Colonic mucosa (tissue), 4 donors: ENCODE measurements around the gene ADRA2C. TPM values are rescaled to one million over a fixed set of nuclear protein-coding genes. Genes with fewer than 3 reads are reported as not detected.

Source experiments
- DNase-seq: peaks from one replicate; pipeline ENCODE4 v3.0.0-alpha.2; 2020
- H3K27ac ChIP-seq: fragments of 200-600 bp; one replicate; pipeline ENCODE4 v1.8.0; 2021
- H3K27me3 ChIP-seq: fragments of 200-600 bp; one replicate; pipeline ENCODE4 v1.8.0; 2021
- H3K36me3 ChIP-seq: fragments of 200-600 bp; one replicate; pipeline ENCODE4 v1.8.0; 2021
- H3K4me1 ChIP-seq: fragments of 200-600 bp; one replicate; pipeline ENCODE4 v1.8.0; 2021; ENCODE audit warnings: mild to moderate bottlenecking
- H3K4me3 ChIP-seq: fragments of 200-600 bp; one replicate; pipeline ENCODE4 v1.8.0; 2021
- H3K9ac ChIP-seq, 2 donors: one replicate each; pipeline ENCODE4 v1.7.0; 2013; ENCODE audit warnings: control low read depth in 2 of 2, low read depth in 2 of 2, low read length in 2 of 2
- H3K9me3 ChIP-seq: fragments of 200-600 bp; one replicate; pipeline ENCODE4 v1.8.0; 2021
- CTCF ChIP-seq: fragments of 200-600 bp; IDR thresholded peaks from one replicate; pipeline ENCODE4 v1.8.0; 2022; ENCODE audit warnings: antibody characterized with exemption, mild to moderate bottlenecking
- intact Hi-C: fragments of 100-400 bp; cut with DNase I; formaldehyde crosslinking; loops from one replicate; pipeline ENCODE4 v1.14.1; 2022
- total RNA-seq, 2 donors: library from RNA; stranded (reverse); fragmentation: NEBNext Ultra II Directional in 1 of 2; extraction: Animal tissue kit (Norgen Biotek cat#: 25700) in 1 of 2; gene quantifications; one replicate each; pipeline ENCODE4 v1.2.1, GENCODE V29; 2021
- donor health status: healthy.
- donor health status: DM: no; HTN: no; CAD: no.
- donor health status: DM: no; HTN: no; CAD: no.

ADRA2C gene
- total RNA-seq, 2 donors from 2014 or later = 0.61 to 0.69 TPM

GRCh38 chr4:3774253-3774883 is 8.2 kb downstream of the ADRA2C start:
- no peak for DNase-seq
- no peaks in the 10 kb centered on the region for H3K36me3 ChIP-seq
- intact Hi-C loops = no loop called here
- H3K9me3 ChIP-seq = no peaks in the 10 kb centered on the region
- H3K9ac ChIP-seq = no peak overlapping the region
- TF ChIP-seq CTCF = no peak
- no peak overlapping the region for H3K4me3 ChIP-seq
- H3K27me3 ChIP-seq = no peaks in the 10 kb centered on the region
- H3K4me1 ChIP-seq = no peaks in the 10 kb centered on the region
- H3K27ac ChIP-seq = no peak overlapping the region

DNA sequence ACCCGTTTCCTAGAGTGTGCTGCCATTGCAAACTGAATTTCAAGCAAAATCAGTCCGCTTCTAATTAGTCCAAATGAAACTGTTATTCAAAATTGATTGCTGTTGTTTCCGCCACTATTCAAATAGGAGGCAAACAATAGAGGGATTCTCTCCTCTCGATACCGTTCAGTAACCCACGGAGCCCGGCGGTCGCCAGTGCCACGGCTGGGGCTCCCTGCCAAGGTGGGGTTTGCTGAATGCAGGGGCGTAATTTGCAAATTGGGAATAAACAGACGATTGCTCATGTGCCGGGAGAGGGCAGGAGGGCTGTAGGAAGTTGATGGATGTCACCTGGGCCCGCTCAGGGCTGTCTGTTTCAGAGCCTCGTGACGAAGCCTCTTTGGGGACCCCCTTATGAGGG is 8.8 kb downstream of the ADRA2C start:
- Histone ChIP-seq H3K27ac (no peak overlapping the region), H3K36me3 (no peaks in the 10 kb centered on the region), H3K4me3 (no peak overlapping the region), H3K4me1 (no peaks in the 10 kb centered on the region), H3K9me3 (no peaks in the 10 kb centered on the region), H3K27me3 (no peaks in the 10 kb centered on the region), H3K9ac (no peak overlapping the region)
- no peak for DNase-seq
- intact Hi-C loops = no loop called here
- TF ChIP-seq CTCF = no peak

GRCh38 chr4:3775576-3775975 is 9.4 kb downstream of the ADRA2C start:
- no peak for TF ChIP-seq CTCF
- H3K27ac ChIP-seq = no peak overlapping the region
- no peaks in the 10 kb centered on the region for H3K36me3 ChIP-seq
- no peaks in the 10 kb centered on the region for H3K27me3 ChIP-seq
- intact Hi-C loops = no loop called here
- H3K9me3 ChIP-seq = no peaks in the 10 kb centered on the region
- H3K4me3 ChIP-seq = no peak overlapping the region
- H3K9ac ChIP-seq = no peak overlapping the region
- H3K4me1 ChIP-seq = no peaks in the 10 kb centered on the region
- no peak for DNase-seq

GRCh38 chr4:3776166-3777032 is 10.2 kb downstream of the ADRA2C start:
- no peak overlapping the region for H3K9ac ChIP-seq
- H3K4me3 ChIP-seq = no peak overlapping the region
- H3K27ac ChIP-seq = no peak overlapping the region
- H3K36me3 ChIP-seq = no peaks in the 10 kb centered on the region
- DNase-seq = no peak
- no peaks in the 10 kb centered on the region for H3K9me3 ChIP-seq
- H3K4me1 ChIP-seq = no peaks in the 10 kb centered on the region
- H3K27me3 ChIP-seq = no peaks in the 10 kb centered on the region
- intact Hi-C loops = no loop called here
- TF ChIP-seq CTCF = no peak

- Histone ChIP-seq H3K36me3 (no peaks in the 10 kb centered on the region), H3K27ac (no peak overlapping the region), H3K9me3 (no peaks in the 10 kb centered on the region), H3K9ac (no peak overlapping the region), H3K27me3 (no peaks in the 10 kb centered on the region), H3K4me3 (no peak overlapping the region), H3K4me1 (no peaks in the 10 kb centered on the region)
- intact Hi-C loops = no loop called here
- TF ChIP-seq CTCF = no peak
- DNase-seq = no peak
Measured at GRCh38 chr4:3777033-3777390, 10.8 kb downstream of the ADRA2C start.
